T-cell (primary cell): ENCODE measurements around the gene ZDHHC14. TPM values are rescaled to one million over a fixed set of nuclear protein-coding genes. Genes with fewer than 3 reads are reported as not detected.

ENCODE experiments used
- ATAC-seq, 4 experiments: fragments of 200-7000 bp in 3 of 4; fragments of 150-1000 bp in 1 of 4; cut with Tn5 transposase; replicated peaks in 1 of 4; 1 replicate in 3 of 4; 2 replicates in 1 of 4; pipeline ENCODE4 v1.10.0; 2021; ENCODE audit warnings: moderate library complexity in 3 of 4, mild to moderate bottlenecking in 2 of 4, moderate number of reproducible peaks in 1 of 4
- CTCF ChIA-PET, 2 donors: fragments of 300-600 bp; sonication (Branson Sonifier 250); formaldehyde crosslinking; loops; one replicate each; lab custom pipeline; 2022; ENCODE audit warnings: antibody characterized with exemption in 2 of 2; lab: Charles Lee
- POLR2A ChIA-PET, 2 donors: fragments of 300-600 bp; sonication (Branson Sonifier 250); formaldehyde crosslinking; loops; one replicate each; lab custom pipeline; 2022; ENCODE audit warnings: antibody characterized with exemption in 2 of 2; lab: Charles Lee
- DNase-seq, 35 experiments: peaks; one replicate each; pipeline versions ENCODE4 v3.0.0 to v3.0.0-alpha.2; 2013 to 2023
- H3K27ac ChIP-seq: one replicate; pipeline ENCODE4 v1.5.1; 2013; ENCODE audit warnings: low read length
- H3K27me3 ChIP-seq, 2 experiments: replicated peaks in 1 of 2; 1 replicate in 1 of 2; 2 replicates in 1 of 2; pipeline versions ENCODE4 v1.6.1 to v1.7.0; 2013; ENCODE audit warnings: low read length in 1 of 2, mixed read lengths in 1 of 2; ENCODE audit not compliant: control insufficient read depth in 2 of 2, insufficient read depth in 2 of 2; ENCODE audit errors: extremely low read depth in 1 of 2
- H3K36me3 ChIP-seq, 2 donors: 1 replicate in 1 of 2; 2 replicates in 1 of 2; pipeline versions ENCODE4 v1.6.1 to v1.7.0; 2013; ENCODE audit warnings: low read length in 1 of 2; ENCODE audit not compliant: control insufficient read depth in 2 of 2, insufficient read depth in 1 of 2; ENCODE audit errors: extremely low read depth in 1 of 2
- H3K4me1 ChIP-seq, 2 experiments: 1 replicate in 1 of 2; 2 replicates in 1 of 2; pipeline versions ENCODE4 v1.6.1 to v1.7.0; 2013; ENCODE audit warnings: low read length in 2 of 2, mixed read lengths in 1 of 2; ENCODE audit not compliant: insufficient read depth in 2 of 2, control insufficient read depth in 1 of 2; ENCODE audit errors: extremely low read depth in 1 of 2
- H3K4me3 ChIP-seq, 2 donors: 1 replicate in 1 of 2; 2 replicates in 1 of 2; pipeline versions ENCODE4 v1.5.1 to v1.7.0; 2013; ENCODE audit warnings: mild to moderate bottlenecking in 2 of 2, low read length in 1 of 2, moderate library complexity in 1 of 2; ENCODE audit not compliant: control insufficient read depth in 1 of 2; ENCODE audit errors: extremely low read depth in 1 of 2
- H3K9me3 ChIP-seq: 2 replicates; pipeline ENCODE4 v1.7.0; 2013
- H3K27ac Mint-ChIP-seq, 2 donors: one replicate each; pipeline ENCODE4 v1.8.0; 2020 to 2021; ENCODE audit warnings: mild to moderate bottlenecking in 2 of 2, mixed read lengths in 2 of 2
- H3K27me3 Mint-ChIP-seq, 2 donors: one replicate each; pipeline ENCODE4 v1.8.0; 2021 to 2022; ENCODE audit warnings: mixed read lengths in 2 of 2
- H3K36me3 Mint-ChIP-seq: one replicate; pipeline ENCODE4 v1.8.0; 2021; ENCODE audit warnings: mixed read lengths
- H3K4me1 Mint-ChIP-seq, 3 donors: one replicate each; pipeline ENCODE4 v1.8.0; 2020 to 2022; ENCODE audit warnings: mixed read lengths in 3 of 3, mild to moderate bottlenecking in 1 of 3
- H3K4me3 Mint-ChIP-seq, 3 donors: one replicate each; pipeline ENCODE4 v1.8.0; 2020 to 2022; ENCODE audit warnings: mild to moderate bottlenecking in 3 of 3, mixed read lengths in 3 of 3, moderate library complexity in 3 of 3
- H3K9me3 Mint-ChIP-seq, 3 donors: one replicate each; pipeline ENCODE4 v1.8.0; 2020 to 2022; ENCODE audit warnings: mixed read lengths in 3 of 3
- WGBS: methylation state at CpG from one replicate; pipeline ENCODE4 v1.1.5; 2013; ENCODE audit warnings: missing lambda C conversion rate; ENCODE audit not compliant: insufficient coverage; 5-methylcytosine and 5-hydroxymethylcytosine counted together
- total RNA-seq, 35 experiments: library from RNA in 6 of 35; stranded (reverse) in 6 of 35; fragments of 120-200 nt in 1 of 35; gene quantifications; one replicate each; pipeline versions ENCODE4 v1.2.1 to v1.2.4 and lab custom pipeline; 2013 to 2026

ZDHHC14 gene
- total RNA-seq, 5 donors from 2014 or later (not counting 1 experiment from before 2014, with no cell fraction given) = 2.1 to 3.7 (median 2.6) TPM

DNA sequence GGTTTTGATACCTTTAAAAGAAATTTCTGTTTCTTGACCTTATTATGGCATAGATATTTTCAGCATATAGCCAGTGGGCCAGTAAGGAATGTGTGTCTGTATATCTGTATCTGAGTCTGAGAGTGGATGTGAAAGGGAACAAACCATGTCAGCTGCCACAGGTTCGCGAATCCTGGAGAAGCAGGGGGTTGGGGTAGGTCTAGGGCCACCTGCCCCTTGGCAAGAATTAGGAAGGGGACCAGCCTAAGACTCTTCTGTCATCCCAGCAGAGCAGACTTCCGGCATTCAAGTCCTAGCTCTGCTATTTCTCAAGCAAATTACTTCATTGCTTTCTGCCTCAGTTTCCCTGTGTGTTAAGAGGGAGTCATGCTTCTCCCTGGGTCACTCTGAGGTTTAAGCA, 261.7 kb downstream of the ZDHHC14 start:
- POLR2A ChIA-PET = no interaction called here
- no peaks in the 10 kb centered on the region for H3K4me1 ChIP-seq
- no peaks in the 10 kb centered on the region for H3K9me3 ChIP-seq
- ATAC-seq (no peak), DNase-seq (no peak)
- Mint-ChIP-seq H3K4me1 (peaks cover 4 to 7% (median 6%) of the 10 kb centered on the region in 3 donors), H3K9me3 (no peaks in the 10 kb centered on the region), H3K4me3 (no peak overlapping the region), H3K27ac (no peak overlapping the region), H3K36me3 (no peaks in the 10 kb centered on the region), H3K27me3 (no peaks in the 10 kb centered on the region)
- H3K36me3 ChIP-seq = no peaks in the 10 kb centered on the region
- CTCF ChIA-PET = interaction anchor here in 1 of 2 donors (0.5 kb wide), 1 partner anchor 188 kb away, joined by 9 read pairs; no protein-coding TSS in a partner anchor
- no peak overlapping the region for H3K27ac ChIP-seq
- 88% methylated on average over 2 of the region's 3 CpGs for WGBS
- no peak overlapping the region for H3K4me3 ChIP-seq
- H3K27me3 ChIP-seq = peaks cover 0 to 9% of the 10 kb centered on the region in 2 experiments

DNA sequence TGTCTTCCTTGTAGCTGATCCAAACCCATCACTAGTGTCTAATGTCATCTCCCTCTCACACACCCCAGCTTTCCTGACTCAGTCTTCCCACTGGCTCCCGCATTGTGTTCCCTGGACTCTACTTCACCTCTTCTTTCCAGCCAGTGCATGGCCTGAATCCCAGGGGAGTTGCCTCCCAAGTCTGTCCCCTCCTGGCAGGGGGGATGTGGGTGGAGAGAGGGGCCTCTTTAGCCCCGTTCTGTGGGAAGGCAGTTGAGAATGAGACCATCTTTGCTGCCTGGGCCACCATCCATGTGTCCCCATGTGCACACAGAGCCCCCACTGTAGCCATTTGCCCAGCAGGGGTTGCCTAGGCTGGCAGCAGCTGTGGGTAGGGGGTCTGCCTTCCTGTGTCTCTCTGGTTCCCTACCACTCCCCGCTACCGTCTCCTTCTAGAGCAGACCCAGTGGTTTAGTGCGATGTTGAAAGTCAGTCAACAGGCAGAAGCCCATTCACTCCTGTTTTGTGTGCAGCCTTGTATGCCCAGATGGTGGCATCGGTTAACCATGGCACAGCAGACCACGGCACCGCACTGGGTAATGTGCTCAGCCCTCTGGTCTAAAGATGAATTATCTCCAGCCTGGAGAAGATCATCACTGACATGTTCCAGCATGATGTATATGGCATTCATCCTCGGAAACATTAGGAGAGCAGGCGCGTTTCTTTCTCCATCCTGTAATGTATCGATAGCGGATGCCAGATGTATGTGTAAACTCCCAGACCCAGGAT, 263.2 kb downstream of the ZDHHC14 start:
- H3K4me1 ChIP-seq = peaks cover 0 to 2% of the 10 kb centered on the region in 2 experiments
- H3K27ac ChIP-seq = no peak overlapping the region
- Mint-ChIP-seq H3K4me1 (peaks cover 6 to 10% (median 7%) of the 10 kb centered on the region in 3 donors), H3K4me3 (no peak overlapping the region), H3K27me3 (no peaks in the 10 kb centered on the region), H3K9me3 (no peaks in the 10 kb centered on the region), H3K27ac (no peak overlapping the region), H3K36me3 (peaks cover 4% of the 10 kb centered on the region)
- ChIA-PET CTCF (no interaction called here), POLR2A (no interaction called here)
- no peaks in the 10 kb centered on the region for H3K9me3 ChIP-seq
- H3K27me3 ChIP-seq = no peaks in the 10 kb centered on the region
- DNase-seq (peak in 5 of 35 experiments; percentile 4 to 28 (median 13)), ATAC-seq (peak in 1 of 4 experiments; percentile 47)
- H3K4me3 ChIP-seq = no peak overlapping the region
- 79% methylated on average over 7 of the region's 13 CpGs for WGBS
- no peaks in the 10 kb centered on the region for H3K36me3 ChIP-seq

DNA sequence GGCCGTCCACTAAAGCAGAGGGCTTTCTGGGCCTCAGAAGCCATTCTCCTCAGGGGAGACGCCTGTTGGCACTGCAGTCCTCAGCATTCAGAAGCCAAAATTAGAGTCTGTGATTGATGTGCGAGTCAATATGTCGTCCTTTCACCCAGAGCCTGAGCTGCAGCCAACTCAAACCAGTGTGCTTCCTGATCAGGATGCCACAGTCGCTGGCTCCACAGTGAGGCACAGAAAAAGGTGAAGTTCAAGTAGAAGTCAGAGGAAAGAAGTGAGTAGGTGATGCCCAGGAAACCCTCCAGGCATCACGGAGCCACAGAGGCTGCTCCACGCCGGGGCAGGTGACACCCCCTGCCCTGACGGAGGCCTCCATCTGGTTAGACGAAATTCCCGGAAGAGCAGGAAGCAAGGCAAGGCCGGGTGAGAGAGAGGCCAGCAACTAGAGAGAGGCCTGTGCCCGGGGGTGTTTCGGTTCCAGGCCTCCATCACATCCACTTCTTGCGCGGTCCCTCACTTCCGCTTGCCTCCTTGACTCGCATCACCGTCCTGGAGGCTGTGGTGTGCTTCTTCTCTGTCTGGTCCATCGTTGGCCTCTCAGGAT, 264.3 kb downstream of the ZDHHC14 start:
- ATAC-seq (no peak), DNase-seq (no peak)
- no peak overlapping the region for H3K27ac ChIP-seq
- no peaks in the 10 kb centered on the region for H3K27me3 ChIP-seq
- H3K36me3 ChIP-seq = no peaks in the 10 kb centered on the region
- ChIA-PET POLR2A (no interaction called here), CTCF (no interaction called here)
- Mint-ChIP-seq H3K27me3 (no peaks in the 10 kb centered on the region), H3K36me3 (peaks cover 4% of the 10 kb centered on the region), H3K4me3 (no peak overlapping the region), H3K9me3 (no peaks in the 10 kb centered on the region), H3K27ac (no peak overlapping the region), H3K4me1 (peaks cover 6 to 7% (median 7%) of the 10 kb centered on the region in 3 donors)
- no peak overlapping the region for H3K4me3 ChIP-seq
- peaks cover 0 to 2% of the 10 kb centered on the region in 2 experiments for H3K4me1 ChIP-seq
- WGBS = 81% methylated on average over 12 of the region's 20 CpGs
- no peaks in the 10 kb centered on the region for H3K9me3 ChIP-seq

DNA sequence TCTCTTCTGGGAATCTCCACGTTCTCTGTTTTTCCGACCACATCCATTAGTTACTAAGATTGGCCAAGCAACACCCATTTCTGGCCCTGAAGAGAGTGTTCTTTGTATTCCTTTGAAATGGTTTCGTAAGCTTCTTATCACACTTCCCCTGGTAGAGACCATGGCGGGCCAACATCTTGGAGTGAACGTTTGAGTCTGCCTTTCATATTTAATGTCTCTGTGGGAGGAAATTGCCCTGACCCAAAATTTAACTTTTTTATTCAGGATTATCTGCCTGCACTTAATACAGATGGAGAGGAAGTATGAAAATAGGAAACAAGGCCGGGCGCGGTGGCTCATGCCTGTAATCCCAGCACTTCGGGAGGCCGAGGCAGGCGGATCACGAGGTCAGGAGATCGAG, 265.0 kb downstream of the ZDHHC14 start:
- ATAC-seq (no peak), DNase-seq (no peak)
- peaks cover 0 to 2% of the 10 kb centered on the region in 2 experiments for H3K4me1 ChIP-seq
- H3K36me3 Mint-ChIP-seq = peaks cover 4% of the 10 kb centered on the region
- no peaks in the 10 kb centered on the region for H3K27me3 Mint-ChIP-seq
- H3K27ac Mint-ChIP-seq = no peak overlapping the region
- no peaks in the 10 kb centered on the region for H3K27me3 ChIP-seq
- H3K4me1 Mint-ChIP-seq = peaks cover 6 to 7% (median 7%) of the 10 kb centered on the region in 3 donors
- H3K9me3 Mint-ChIP-seq = no peaks in the 10 kb centered on the region
- ChIA-PET POLR2A (no interaction called here), CTCF (no interaction called here)
- H3K4me3 ChIP-seq = no peak overlapping the region
- no peak overlapping the region for H3K27ac ChIP-seq
- H3K9me3 ChIP-seq = no peaks in the 10 kb centered on the region
- H3K36me3 ChIP-seq = no peaks in the 10 kb centered on the region
- no peak overlapping the region for H3K4me3 Mint-ChIP-seq
- 100% methylated on average over 2 of the region's 13 CpGs for WGBS

DNA sequence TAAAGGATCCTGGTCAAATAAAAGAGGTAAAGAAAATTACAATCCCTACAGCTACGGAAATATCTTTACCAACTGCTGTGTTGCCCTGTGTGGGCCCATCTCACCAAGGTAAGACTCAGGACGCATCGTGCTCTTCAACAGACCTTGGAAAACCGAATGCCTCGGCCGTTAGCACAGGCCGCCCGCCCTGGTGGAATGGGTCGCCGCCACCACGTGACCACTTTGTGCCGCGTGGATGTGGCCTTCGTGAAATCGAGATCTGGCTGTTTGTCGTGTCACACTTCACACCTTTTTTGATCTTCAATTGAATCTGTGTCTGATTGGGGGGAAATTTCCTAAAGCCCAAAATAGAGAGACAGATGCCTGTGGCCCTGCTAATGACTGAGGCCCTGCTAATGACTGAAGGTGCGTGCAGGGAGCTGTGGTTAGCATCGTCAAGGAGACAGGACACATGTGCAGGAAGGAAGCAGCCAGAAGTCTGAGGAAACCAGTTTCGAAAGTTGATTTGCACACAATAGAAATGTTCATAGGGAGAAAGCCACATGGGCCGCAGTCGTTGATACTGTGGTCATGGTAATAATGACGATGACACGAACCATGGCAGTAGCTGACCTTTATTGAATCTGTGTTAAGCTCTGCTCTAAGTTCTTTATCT, 266.4 kb downstream of the ZDHHC14 start:
- Histone ChIP-seq H3K36me3 (no peaks in the 10 kb centered on the region), H3K4me3 (no peak overlapping the region), H3K27me3 (no peaks in the 10 kb centered on the region), H3K27ac (no peak overlapping the region), H3K4me1 (peaks cover 0 to 2% of the 10 kb centered on the region in 2 experiments), H3K9me3 (no peaks in the 10 kb centered on the region)
- CTCF ChIA-PET = no interaction called here
- 67% methylated on average over 15 of the region's 23 CpGs for WGBS
- Mint-ChIP-seq H3K4me1 (peaks cover 6 to 7% (median 7%) of the 10 kb centered on the region in 3 donors), H3K27me3 (no peaks in the 10 kb centered on the region), H3K27ac (no peak overlapping the region), H3K36me3 (peaks cover 4% of the 10 kb centered on the region), H3K9me3 (no peaks in the 10 kb centered on the region), H3K4me3 (no peak overlapping the region)
- POLR2A ChIA-PET = no interaction called here
- DNase-seq = no peak
- peak in 1 of 4 experiments; percentile 24 for ATAC-seq

DNA sequence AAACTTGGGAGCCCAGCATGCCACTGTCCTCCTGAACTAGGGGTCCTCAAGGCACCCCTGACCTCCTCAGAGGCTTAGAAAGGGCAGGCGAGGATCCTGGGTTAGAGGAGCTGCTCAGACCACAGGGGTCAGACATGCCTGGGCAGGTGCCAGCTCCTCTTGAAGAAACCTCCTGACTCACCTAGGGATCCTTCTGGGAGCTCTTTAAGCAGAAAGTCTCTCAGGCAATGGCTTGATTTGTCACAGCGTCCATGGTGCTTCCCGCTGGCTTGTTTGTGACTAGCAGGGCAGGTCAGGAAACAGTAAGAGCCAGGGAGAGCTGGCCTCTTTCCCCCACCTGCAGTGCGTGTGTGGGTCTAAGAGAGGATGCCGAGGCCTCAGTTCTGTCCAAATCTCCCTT, 267.6 kb downstream of the ZDHHC14 start:
- Mint-ChIP-seq H3K36me3 (peaks cover 11% of the 10 kb centered on the region), H3K4me3 (no peak overlapping the region), H3K27ac (no peak overlapping the region), H3K27me3 (no peaks in the 10 kb centered on the region), H3K4me1 (peaks cover 6 to 7% (median 7%) of the 10 kb centered on the region in 3 donors), H3K9me3 (no peaks in the 10 kb centered on the region)
- WGBS = 85% methylated on average over 3 of the region's 5 CpGs
- ChIA-PET CTCF (no interaction called here), POLR2A (no interaction called here)
- DNase-seq (no peak), ATAC-seq (no peak)
- Histone ChIP-seq H3K4me1 (peaks cover 0 to 2% of the 10 kb centered on the region in 2 experiments), H3K27ac (no peak overlapping the region), H3K9me3 (no peaks in the 10 kb centered on the region), H3K36me3 (no peaks in the 10 kb centered on the region), H3K4me3 (no peak overlapping the region), H3K27me3 (no peaks in the 10 kb centered on the region)
